Erythroblast (primary cell): ENCODE results near the gene SLC43A1.

Experiments
- DNase-seq, 2 experiments: peaks; one replicate each; lab custom pipeline; 2025; lab: John Stamatoyannopoulos, UW
- GATA1 ChIP-seq: IDR thresholded peaks from 2 replicates; pipeline ENCODE4 v1.6.1; 2011; ENCODE audit warnings: low read depth, mild to moderate bottlenecking, control low read depth, low read length, moderate library complexity
- POLR2A ChIP-seq: IDR thresholded peaks from 2 replicates; pipeline ENCODE4 v1.6.1; 2011; ENCODE audit warnings: mild to moderate bottlenecking, low read length

The SLC43A1 gene

GRCh38 chr11:57515332-57516060 lies at the start of gene SLC43A1:
Gene SLC43A1 (minus strand): TSS chr11:57515702. CDS start chr11:57514111, 1,591 bp downstream.
- DNase-seq = peak; percentile 73 to 78
- no peak for TF ChIP-seq GATA1
- TF ChIP-seq POLR2A = peak; percentile 67

- peak; percentile 17 to 20 for DNase-seq
- TF ChIP-seq GATA1 = no peak
- TF ChIP-seq POLR2A = no peak
Observed at GRCh38 chr11:57562596-57562995, 47.1 kb upstream of the SLC43A1 start.

GRCh38 chr11:57560146-57560545 lies 44.6 kb upstream of the SLC43A1 start:
- TF ChIP-seq POLR2A (no peak), GATA1 (no peak)

GRCh38 chr11:57556041-57556440 lies 40.5 kb upstream of the SLC43A1 start:
- no peak for DNase-seq
- no peak for TF ChIP-seq POLR2A
- TF ChIP-seq GATA1 = no peak

More at GRCh38 chr11:57560146-57560545, 44.6 kb upstream of the SLC43A1 start:
- DNase-seq = no peak

GRCh38 chr11:57555393-57555792 lies 39.9 kb upstream of the SLC43A1 start:
- no peak for DNase-seq
- TF ChIP-seq GATA1 = no peak
- no peak for TF ChIP-seq POLR2A

GRCh38 chr11:57552479-57552878 lies 37.0 kb upstream of the SLC43A1 start:
- no peak for TF ChIP-seq POLR2A
- TF ChIP-seq GATA1 = no peak
- peak; percentile 15 to 26 for DNase-seq

GRCh38 chr11:57551941-57552340 lies 36.4 kb upstream of the SLC43A1 start:
- no peak for DNase-seq
- no peak for TF ChIP-seq POLR2A
- no peak for TF ChIP-seq GATA1

- no peak for DNase-seq
- TF ChIP-seq POLR2A (no peak), GATA1 (no peak)
Observed at GRCh38 chr11:57549983-57550382, 34.5 kb upstream of the SLC43A1 start.

- TF ChIP-seq GATA1 (no peak), POLR2A (no peak)
- no peak for DNase-seq
Observed at GRCh38 chr11:57547854-57548377, 32.4 kb upstream of the SLC43A1 start.

GRCh38 chr11:57546869-57547475 lies 31.5 kb upstream of the SLC43A1 start:
- no peak for TF ChIP-seq GATA1
- TF ChIP-seq POLR2A = no peak
- peak; percentile 20 to 26 for DNase-seq

GRCh38 chr11:57546451-57546850 lies 30.9 kb upstream of the SLC43A1 start:
- no peak for DNase-seq
- TF ChIP-seq POLR2A (no peak), GATA1 (no peak)

GRCh38 chr11:57545883-57546282 lies 30.4 kb upstream of the SLC43A1 start:
- DNase-seq = no peak
- TF ChIP-seq POLR2A = no peak
- TF ChIP-seq GATA1 = no peak

GRCh38 chr11:57544566-57544965 lies 29.1 kb upstream of the SLC43A1 start:
- TF ChIP-seq GATA1 (no peak), POLR2A (no peak)
- no peak for DNase-seq

- no peak for DNase-seq
- TF ChIP-seq POLR2A (no peak), GATA1 (no peak)
Observed at GRCh38 chr11:57543593-57543992, 28.1 kb upstream of the SLC43A1 start.
